Hepatic stellate cell (primary cell): Measurements from ENCODE around the gene ZNF850.
"Not testable (repeated sequence)": the region's sequence is repeated elsewhere in the genome, so short reads cannot be mapped to it uniquely, and the experiment has no call there.

Source experiments
- DNase-seq: peaks from one replicate; pipeline ENCODE4 v3.0.0; 2011; ENCODE audit warnings: low spot score

The ZNF850 gene

GRCh38 chr19:36772311-36773222 lies at the start of gene ZNF850:
Gene ZNF850 (minus strand): TSS chr19:36772807. CDS start chr19:36762606, 10,201 bp downstream.
- peak; percentile 93 for DNase-seq

DNA sequence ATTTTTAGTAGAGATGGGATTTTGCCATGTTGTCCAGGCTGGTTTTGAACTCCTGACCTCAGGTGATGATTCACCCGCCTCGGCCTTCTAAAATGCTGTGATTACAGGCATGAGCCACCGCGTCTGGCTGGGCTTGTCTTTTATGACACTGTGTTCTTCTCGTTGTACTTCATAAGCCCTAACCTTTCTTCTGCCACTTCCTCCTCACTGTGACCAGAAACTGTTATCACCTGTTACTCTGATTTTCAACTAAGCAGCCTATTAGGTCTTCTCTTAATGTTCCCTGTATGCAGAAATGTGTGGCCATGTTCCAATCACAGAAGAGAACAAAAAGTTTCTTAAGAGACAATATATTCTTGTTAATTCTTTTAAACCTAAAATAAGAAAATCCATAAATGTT lies 49.2 kb upstream of the ZNF850 start:
- DNase-seq = no peak

- DNase-seq = no peak
Observed at GRCh38 chr19:36819130-36819630, 46.6 kb upstream of the ZNF850 start.

DNA sequence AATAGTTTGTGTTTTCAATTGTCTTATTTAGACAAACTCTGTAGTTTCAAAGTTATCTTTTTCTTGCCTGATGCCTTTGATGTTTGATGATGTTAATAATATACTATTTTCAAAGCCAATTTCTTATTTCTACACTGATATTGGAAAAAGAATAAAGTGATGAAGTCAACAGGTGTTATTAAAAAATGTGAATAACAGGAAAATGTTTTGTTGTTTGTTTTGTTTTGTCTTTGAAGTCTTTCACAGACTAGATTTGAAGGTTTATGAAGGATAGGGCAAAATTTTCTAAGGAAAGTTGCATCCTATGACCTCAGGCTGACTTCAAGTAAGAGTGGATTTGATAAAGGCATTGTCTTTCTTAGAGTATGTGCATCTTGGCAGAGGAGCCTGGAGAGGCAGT lies 34.4 kb upstream of the ZNF850 start:
- no peak for DNase-seq

GRCh38 chr19:36805364-36805763 lies 32.8 kb upstream of the ZNF850 start:
- no peak for DNase-seq

GRCh38 chr19:36797786-36798108 lies 25.1 kb upstream of the ZNF850 start:
- no peak for DNase-seq

- DNase-seq = no peak
Observed at GRCh38 chr19:36796714-36796992, 24.0 kb upstream of the ZNF850 start.

DNA sequence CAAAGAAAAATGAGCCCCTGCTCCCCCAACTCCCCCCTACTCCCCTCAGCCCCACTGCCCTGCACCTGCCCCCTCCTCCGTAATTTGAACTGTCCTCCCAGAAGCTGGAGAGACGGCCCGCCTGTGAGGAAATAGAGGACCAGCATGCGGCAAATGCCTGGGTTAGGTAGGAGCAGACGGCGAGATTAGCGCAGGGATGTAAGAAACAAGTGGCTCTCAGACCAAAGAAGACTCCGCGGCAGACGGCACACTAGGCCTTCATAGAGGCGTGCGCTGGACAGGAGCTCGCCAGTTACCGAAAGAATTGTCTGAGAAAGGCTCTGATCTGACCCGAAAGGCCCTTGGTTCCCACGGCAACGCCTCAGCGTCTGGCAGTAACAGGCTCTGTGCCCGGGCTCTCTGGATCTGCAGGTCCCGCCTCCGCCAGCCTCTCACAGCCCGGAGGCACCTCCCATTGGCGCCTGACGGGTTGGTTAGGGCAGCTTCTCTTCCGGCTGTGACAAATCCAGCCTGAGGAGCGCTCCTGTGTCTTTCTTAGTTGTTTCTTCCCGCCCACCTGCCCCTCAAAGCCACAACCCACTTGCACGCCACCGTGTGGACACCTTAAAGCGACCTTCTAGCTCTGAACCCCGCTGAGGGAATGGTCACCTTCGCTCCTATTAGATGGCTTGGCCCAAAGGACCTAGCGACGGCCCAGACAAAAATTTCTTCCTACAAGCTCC lies 19.0 kb upstream of the ZNF850 start:
- not testable (repeated sequence) for DNase-seq

DNA sequence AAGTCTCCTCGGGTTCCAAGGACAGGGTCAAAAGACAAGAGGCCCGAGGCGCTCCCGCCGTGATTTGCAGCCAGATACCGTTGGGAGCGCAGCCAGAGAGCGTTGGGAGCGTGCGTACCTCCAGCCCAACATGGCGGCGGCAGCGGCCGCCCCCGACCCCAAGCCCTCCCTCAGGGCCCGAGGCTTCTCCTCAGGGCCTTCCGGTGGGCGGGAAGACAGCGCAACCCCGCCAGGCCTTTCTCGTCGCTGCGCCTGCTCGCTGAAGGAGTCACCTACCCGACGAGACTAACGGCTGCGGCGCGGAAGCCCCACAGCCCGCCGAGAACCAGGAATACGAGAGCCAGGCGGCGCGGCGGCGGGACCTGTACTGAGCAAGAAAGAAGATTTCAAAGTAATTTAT lies 3.2 kb upstream of the ZNF850 start:
- peak; percentile 2 for DNase-seq

DNA sequence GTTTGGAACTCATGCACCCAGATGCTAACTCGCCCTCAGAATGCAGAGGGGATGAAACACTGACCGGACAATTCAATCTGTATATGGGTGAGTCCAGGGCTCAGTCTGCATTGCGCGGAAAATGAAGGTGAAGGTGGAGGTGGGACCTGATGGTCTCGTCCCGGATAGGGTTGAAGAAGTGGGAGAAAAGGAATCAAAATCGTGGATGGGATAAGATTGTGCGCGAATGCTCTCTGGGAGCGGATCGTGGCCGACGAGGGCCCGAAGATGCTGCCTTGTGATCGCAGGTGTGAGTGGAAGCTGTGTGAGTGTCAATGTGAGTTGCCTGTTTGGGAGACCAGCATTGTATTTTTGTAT lies 594 bp upstream of the ZNF850 start:
- DNase-seq = no peak

- peak; percentile 81 for DNase-seq
Observed at GRCh38 chr19:36771261-36772231, 1.1 kb downstream of the ZNF850 start.

- no peak for DNase-seq
Observed at GRCh38 chr19:36750066-36750691, 22.4 kb downstream of the ZNF850 start.

GRCh38 chr19:36749613-36750012 lies 23.0 kb downstream of the ZNF850 start:
- DNase-seq = not testable (repeated sequence)

- no peak for DNase-seq
Observed at GRCh38 chr19:36748431-36749275, 24.0 kb downstream of the ZNF850 start.

GRCh38 chr19:36747750-36748149 lies 24.9 kb downstream of the ZNF850 start:
- no peak for DNase-seq

DNA sequence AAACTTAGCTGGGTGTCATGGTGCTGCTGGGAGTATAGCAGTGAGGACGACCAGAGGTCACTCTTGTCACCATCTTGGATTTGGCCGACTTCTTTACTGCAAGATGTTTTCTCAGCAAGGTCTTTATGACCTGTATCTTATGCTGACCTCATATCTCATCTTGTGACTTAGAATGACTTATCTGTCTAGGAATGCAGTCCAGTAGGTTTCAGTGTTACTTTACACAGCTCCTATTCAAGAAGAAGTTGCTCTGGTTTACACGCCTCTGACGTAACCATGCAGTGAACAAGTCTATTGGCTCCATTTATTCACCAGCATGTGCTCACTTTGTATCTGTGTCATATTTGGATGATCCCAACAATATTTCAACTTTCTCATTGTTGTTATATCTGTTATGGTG lies 26.7 kb downstream of the ZNF850 start:
- no peak for DNase-seq

DNA sequence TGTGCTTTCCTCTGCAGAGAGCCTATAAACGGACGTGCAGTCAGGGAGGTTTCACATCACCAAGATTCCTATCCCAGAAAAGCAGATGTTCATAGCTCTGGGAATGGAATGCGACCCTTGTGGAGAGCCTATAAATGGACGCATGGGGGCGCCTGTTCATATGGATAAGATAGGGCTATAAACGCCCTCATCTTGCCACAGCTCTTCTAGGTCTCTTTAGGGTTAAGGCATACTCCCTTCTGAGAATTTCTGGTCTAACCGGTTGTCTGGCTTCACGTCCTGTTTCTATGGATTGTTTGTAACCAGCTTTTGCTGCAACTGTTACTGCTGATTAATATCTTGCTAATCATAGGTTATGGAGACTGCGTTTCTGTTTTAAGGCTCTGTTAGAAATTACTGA lies 36.4 kb downstream of the ZNF850 start:
- DNase-seq = not testable (repeated sequence)

GRCh38 chr19:36719687-36720556 lies 52.7 kb downstream of the ZNF850 start:
- DNase-seq = no peak

DNA sequence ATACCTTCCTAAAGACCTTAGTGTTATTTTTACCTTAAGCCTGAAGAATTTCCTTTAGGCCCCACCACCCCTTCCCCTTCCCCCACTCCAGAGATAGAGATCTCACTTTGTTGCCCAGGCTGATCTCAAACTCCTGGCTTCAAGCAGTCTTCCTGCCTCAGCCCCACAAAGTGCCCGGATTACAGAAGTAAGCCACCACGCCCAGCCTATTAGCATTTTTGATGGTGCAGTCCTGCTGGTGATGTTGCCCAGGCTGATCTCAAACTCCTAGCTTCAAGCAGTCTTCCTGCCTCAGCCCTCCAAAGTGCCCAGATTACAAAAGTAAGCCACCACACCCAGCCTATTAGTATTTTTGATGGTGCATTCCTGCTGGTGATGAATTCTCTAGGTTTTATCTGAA lies 63.2 kb downstream of the ZNF850 start:
- DNase-seq = no peak

DNA sequence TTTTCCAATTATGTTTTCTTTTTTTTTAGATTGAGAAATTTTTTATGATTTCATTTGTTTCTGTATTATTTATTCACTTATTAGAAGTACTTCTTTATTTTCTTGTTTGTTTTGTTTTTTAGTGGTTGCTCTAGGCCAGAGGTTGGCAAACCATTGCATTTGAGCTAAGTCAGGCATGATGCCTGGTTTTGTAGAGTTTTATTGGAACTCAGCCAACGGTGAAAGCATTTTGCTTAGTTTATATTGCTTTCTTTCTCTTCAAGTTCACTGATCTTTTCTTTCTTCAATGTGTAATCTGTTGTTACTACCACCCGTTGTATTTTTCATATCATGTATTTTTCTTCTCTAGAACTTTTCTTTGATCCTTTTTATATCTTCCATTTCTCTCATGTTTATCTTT lies 65.5 kb downstream of the ZNF850 start:
- no peak for DNase-seq
